ENCODE measurements around the gene AKR1E2.

- no peak for TF ChIP-seq CTCF (IDR thresholded peaks at IDR 0.05; ENCODE audit: low read depth, low read length, poor library complexity, severe bottlenecking)
- TF ChIP-seq EZH2phosphoT487 (IDR thresholded peaks at IDR 0.05; ENCODE audit: borderline replicate concordance, low read length) = no peak
These were observed 12.7 kb downstream of the AKR1E2 start for GRCh38 chr10:4838743-4839142.
